HG03565 (cell line): ENCODE measurements around the gene S1PR4.
"Not testable (repeated sequence)": the region's sequence is repeated elsewhere in the genome, so short reads cannot be mapped to it uniquely, and the experiment has no call there.

Source experiments
- ATAC-seq: cut with Tn5 transposase; IDR thresholded peaks from one replicate; pipeline ENCODE4 v1.9.1; 2021; ENCODE audit warnings: mild to moderate bottlenecking, moderate library complexity; ENCODE audit not compliant: unreplicated experiment

The S1PR4 gene

GRCh38 chr19:3151563-3152418 lies 26.8 kb upstream of the S1PR4 start:
- ATAC-seq = no peak

GRCh38 chr19:3152419-3152780 lies 26.2 kb upstream of the S1PR4 start:
- no peak for ATAC-seq

- ATAC-seq = no peak
Measured at GRCh38 chr19:3153286-3154230, 25.0 kb upstream of the S1PR4 start.

GRCh38 chr19:3154447-3154846 lies 24.1 kb upstream of the S1PR4 start:
- not testable (repeated sequence) for ATAC-seq

GRCh38 chr19:3154957-3155736 lies 23.4 kb upstream of the S1PR4 start:
- no peak for ATAC-seq

GRCh38 chr19:3157096-3157845 lies 21.3 kb upstream of the S1PR4 start:
- no peak for ATAC-seq

- no peak for ATAC-seq
Measured at GRCh38 chr19:3159565-3159964, 19.0 kb upstream of the S1PR4 start.

GRCh38 chr19:3160219-3160618 lies 18.4 kb upstream of the S1PR4 start:
- ATAC-seq = no peak

GRCh38 chr19:3161453-3161852 lies 17.1 kb upstream of the S1PR4 start:
- ATAC-seq = no peak

- no peak for ATAC-seq
Measured at GRCh38 chr19:3162418-3163229, 15.9 kb upstream of the S1PR4 start.

GRCh38 chr19:3163230-3163886 lies 15.2 kb upstream of the S1PR4 start:
- ATAC-seq = no peak

GRCh38 chr19:3163943-3164342 lies 14.6 kb upstream of the S1PR4 start:
- ATAC-seq = no peak

- no peak for ATAC-seq
Measured at GRCh38 chr19:3167533-3168272, 10.9 kb upstream of the S1PR4 start.

- ATAC-seq = no peak
Measured at GRCh38 chr19:3171894-3172672, 6.5 kb upstream of the S1PR4 start.

GRCh38 chr19:3172673-3173000 lies 5.9 kb upstream of the S1PR4 start:
- ATAC-seq = not testable (repeated sequence)

GRCh38 chr19:3175781-3176714 lies 2.5 kb upstream of the S1PR4 start:
- no peak for ATAC-seq
